Stimulated activated CD4-positive, alpha-beta T cell treated with anti-CD3 and anti-CD28 coated beads, Interleukin-2, amount 100 ng/mL, for 24 hours (primary cell): ENCODE results near the gene THADA.
"Not testable (repeated sequence)": the region's sequence is repeated elsewhere in the genome, so short reads cannot be mapped to it uniquely, and the experiment has no call there.

Experiments used
- DNase-seq, 2 donors: peaks; one replicate each; pipeline ENCODE4 v3.0.0-alpha.2; 2020

The THADA gene, protein sequence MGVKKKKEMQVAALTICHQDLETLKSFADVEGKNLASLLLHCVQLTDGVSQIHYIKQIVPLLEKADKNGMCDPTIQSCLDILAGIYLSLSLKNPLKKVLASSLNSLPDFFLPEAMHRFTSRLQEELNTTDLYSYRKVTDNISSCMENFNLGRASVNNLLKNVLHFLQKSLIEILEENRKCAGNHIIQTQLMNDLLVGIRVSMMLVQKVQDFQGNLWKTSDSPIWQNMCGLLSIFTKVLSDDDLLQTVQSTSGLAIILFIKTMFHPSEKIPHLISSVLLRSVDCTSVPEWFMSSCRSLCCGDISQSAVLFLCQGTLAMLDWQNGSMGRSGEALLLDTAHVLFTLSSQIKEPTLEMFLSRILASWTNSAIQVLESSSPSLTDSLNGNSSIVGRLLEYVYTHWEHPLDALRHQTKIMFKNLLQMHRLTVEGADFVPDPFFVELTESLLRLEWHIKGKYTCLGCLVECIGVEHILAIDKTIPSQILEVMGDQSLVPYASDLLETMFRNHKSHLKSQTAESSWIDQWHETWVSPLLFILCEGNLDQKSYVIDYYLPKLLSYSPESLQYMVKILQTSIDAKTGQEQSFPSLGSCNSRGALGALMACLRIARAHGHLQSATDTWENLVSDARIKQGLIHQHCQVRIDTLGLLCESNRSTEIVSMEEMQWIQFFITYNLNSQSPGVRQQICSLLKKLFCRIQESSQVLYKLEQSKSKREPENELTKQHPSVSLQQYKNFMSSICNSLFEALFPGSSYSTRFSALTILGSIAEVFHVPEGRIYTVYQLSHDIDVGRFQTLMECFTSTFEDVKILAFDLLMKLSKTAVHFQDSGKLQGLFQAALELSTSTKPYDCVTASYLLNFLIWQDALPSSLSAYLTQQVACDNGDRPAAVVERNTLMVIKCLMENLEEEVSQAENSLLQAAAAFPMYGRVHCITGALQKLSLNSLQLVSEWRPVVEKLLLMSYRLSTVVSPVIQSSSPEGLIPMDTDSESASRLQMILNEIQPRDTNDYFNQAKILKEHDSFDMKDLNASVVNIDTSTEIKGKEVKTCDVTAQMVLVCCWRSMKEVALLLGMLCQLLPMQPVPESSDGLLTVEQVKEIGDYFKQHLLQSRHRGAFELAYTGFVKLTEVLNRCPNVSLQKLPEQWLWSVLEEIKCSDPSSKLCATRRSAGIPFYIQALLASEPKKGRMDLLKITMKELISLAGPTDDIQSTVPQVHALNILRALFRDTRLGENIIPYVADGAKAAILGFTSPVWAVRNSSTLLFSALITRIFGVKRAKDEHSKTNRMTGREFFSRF (N-terminal part only)

DNA sequence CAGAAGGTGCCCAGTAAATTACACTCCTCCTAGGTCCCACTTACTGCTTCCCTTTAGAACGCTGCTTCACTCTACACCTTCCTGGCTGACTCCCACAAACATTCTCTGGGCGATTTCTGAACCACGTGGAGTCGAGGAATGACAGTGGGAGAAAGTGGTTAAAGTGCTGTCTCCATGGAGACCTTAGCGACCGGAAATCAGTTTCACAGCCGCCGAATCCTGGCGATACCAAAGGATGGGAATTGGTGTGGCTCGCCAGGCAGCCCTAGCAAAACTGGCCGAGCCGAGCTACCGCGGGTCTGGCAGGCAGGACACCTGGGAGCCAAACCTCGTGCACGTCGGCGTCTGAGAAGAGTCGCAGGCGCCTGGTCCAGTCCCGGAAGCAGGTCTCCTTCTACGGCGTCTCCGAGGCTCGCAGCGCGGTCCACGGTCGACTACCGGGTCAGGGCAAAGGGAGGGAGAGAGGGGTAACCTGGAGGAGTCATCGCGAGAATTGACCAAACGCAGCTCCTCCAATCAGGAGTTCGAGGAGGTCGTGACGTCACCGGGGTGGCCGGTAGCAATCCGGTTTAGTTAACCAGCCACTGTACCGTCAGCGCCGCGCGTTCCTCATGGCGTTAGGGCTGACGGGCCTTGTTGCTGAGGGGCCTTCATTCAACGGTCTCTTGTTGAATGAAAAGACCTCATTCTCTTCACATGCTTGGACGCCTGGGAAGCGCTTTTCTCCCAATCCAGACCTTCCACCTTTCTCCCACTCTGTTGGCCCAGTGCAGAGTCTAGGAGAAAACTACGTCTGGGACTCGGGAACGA is at the start of gene THADA:
Gene THADA (minus strand): TSS at position 436 of the 810 bp plus-strand sequence. CDS start 3,646 bp downstream, outside the sequence.
- peak; percentile 98 to 99 for DNase-seq

DNA sequence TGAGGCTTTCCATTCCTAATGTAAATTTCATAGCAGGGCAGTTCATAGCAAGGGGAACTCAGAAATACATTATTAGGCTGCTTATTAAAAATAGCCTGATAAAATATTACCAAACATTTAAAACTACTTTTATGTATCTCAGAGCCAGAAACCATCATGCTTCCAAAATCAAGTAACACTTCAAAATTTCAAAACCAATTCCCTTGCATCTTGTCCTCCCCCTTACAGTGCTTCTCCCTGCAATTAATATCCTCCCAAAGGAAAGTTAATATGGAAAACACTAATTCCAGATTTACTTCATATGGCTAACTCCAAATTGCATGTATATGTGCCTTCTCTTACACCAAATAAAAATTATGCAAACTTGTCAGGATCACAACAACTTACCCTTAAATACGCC is 47.8 kb upstream of the THADA start:
- DNase-seq, result no peak

DNA sequence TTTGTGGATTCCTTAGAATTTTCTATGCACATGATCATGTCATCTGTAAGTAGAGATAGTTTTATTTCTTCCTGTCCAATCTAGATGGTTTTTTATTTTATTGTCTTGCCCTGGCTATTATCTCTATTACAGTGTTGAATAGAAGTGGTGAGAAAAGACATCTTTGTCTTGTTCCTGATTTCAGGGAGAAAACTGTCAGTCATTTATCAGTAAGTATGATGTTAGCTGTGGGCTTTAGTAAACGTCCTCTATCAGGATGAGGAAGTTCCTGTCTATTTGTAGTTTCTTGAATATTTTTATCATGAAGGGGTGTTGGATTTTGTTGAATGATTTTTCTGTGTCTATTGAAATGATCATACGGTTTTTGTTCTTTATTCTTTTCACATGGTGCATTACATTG is 46.5 kb upstream of the THADA start:
- DNase-seq, result no peak

DNA sequence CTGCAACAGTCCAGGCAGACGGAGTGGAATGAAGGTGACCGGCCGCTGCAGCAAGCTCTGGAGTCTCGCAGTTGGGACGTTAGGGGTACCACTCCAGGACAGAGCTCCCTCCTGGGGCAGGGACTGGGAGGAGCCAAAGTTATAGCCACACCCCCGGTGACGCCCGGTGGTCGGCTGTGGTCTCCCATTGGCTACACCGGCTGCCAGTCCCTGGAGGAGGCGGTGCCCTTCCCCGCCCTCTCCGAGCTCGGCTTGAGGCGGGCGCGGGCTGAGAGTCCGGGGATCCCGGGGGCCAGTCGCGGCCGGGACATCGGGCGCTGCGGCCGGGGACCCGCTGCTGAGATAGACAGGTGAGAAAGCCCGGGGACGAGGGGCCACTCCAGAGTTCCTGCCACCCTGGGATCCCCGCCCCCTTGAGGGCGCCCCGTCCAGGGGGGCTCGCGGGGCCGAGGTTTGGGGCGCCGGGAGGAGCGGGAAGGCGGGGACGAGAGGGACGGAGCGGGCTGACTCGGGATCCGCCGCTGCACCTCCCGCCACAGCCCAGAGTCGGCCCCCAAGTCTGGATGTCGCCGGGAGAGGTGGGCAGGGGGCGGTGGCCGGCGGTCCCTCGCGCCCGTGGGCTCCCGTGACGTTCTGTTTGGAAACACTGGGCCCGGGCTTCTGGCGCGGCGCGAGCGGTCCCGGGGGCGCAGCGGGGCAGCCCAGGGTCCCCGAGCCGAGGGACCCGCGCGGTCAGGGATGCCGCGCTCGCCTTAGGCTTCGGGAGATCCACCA is 41.4 kb upstream of the THADA start, which contains the start of gene PLEKHH2:
Gene PLEKHH2 (plus strand): TSS at position 231 of the 774 bp plus-strand sequence. CDS start 7,414 bp downstream, outside the sequence.
- DNase-seq, result peak; percentile 90 to 95

DNA sequence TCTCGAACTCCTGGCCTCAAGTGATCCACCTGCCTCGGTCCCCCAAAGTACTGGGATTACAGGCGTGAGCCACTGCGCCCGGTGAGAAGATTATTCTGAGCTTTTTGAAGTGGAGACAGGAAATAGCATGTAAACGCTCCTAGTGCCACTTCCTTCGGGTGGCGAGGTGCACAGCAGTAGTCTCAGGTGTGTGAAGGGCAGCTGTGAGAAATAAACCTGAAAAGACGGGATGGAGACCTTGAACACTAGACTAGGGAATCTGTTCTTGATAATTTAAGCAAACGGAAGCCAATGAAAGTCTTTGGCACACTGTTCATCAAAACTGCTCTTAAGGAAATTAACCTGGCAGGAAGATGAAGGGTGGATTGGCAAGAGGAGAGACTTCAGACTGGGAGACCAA is 40.8 kb upstream of the THADA start:
- DNase-seq, result peak in 1 of 2 donors; percentile 14

DNA sequence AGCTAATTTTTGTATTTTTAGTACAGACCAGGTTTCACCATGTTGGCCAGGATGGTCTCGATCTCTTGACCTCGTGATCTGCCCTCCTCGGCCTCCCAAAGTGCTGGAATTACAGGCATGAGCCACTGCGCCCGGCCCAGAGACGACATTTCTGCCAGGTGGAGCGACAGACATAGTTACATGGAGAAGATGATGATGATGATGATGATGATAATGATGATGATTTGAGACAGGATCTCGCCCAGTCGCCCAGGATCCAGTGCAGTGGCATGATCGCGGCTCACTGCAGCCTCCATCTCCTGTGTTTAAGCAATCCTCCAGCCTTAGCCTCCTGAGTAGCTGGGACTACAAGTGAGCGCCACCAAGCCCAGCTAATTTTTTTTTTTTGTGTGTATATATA is 40.3 kb upstream of the THADA start:
- DNase-seq, result not testable (repeated sequence)

DNA sequence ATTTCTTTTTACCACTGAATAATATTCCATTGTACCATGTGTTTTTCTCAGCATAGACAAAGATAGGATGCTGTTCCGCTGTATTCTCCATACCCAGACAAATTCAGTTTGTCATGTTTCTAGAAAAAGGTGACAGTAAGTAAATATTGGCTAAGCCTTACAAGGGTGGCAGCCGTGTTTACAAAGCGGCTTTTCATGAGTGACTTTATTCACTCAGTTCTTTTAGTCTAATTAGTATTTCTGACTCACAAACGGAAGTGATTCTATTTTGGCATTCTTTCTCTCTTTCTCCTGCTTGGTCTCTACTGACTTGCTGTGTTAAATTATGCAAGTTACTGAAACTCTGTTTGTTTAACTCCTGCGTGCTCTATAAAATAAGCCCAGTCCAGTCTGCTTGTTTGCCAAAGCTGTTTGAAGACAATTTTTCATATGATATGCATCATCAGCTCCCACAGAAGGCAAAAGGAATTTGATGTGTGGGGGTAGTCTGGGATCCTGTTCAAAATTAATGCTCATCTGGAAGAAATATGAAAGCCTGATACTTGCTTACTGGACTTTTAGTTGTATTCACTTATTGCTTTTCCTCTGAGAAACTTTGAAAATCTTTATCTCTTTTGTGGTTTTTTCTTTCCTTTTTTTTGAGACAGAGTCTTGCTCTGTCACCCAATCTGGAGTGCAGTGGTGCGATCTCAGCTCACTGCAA is 38.9 kb upstream of the THADA start:
- no peak for DNase-seq

DNA sequence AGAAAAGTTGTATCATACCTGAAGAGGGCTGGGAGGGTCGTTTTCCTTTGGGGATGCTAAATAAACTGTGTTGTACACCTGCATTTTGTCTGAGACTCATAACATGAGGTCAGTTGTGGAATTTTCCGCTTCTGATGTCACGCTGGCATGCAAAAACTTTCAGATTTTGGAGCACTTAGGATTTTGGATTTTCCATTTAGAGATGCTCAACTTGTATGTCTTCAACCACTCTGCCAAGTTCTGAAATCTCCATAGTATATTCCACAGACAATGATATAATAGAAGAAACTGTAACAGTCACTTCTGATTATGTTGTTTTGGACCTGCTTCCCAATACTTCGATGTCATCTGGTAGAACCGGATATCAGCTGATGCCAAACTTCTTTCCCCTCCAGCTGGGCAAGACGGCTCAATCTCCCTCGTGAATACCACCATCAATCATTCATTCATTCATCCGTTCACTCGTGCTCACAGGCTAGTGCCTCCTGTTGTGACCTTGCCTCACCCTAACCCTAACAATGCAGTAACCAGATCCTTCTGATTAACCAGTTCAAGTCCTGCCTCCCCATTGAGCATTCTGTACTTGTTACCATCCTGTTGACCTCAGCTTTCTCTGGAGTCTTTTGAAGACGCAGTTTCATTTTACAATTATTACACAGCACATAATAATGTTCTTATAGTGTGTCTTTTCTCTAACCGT is 35.9 kb upstream of the THADA start:
- DNase-seq, result no peak

DNA sequence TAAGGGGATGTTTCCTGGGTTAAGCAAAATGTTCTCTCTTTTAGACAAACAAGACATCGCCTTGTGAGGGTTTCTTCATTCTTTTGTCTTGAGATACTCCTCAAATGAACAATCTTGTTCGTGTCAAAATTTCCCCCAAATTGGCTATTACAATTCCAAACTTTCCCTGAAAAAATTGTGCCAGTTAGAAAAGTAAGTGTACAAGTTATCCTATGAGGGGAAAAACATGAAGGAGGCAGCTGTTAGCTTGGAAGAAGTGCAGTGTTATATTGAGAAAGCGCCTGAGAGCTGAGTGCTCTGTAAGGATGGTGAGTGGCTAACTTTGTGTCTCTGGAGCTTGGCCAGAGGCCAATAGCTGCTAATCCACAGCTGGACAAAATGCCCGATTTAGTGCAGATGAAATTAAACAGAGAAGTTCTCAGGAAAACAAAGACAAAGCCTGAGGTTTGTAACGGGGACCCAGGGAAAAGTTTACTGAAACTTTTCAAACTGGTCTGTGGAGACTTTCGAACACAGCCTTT is 27.2 kb upstream of the THADA start:
- DNase-seq, result no peak

DNA sequence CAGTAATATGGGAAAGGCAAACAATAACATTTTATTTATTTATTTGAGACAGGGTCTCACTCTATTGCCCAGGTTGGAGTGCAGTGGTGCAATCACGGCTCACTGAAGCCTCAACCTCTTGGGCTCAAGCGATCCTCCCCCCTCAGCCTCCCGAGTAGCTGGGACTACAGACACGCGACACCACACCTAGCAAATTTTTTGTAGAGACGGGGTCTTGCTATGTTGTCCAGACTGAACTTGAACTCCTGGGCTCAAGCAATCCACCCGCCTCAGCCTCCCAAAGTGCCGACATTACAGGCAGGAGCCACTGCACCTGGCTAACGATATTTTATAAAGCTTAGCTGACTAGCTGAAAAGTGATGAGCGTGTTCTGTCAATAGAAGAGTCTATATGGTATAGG is 23.7 kb upstream of the THADA start:
- no peak for DNase-seq

DNA sequence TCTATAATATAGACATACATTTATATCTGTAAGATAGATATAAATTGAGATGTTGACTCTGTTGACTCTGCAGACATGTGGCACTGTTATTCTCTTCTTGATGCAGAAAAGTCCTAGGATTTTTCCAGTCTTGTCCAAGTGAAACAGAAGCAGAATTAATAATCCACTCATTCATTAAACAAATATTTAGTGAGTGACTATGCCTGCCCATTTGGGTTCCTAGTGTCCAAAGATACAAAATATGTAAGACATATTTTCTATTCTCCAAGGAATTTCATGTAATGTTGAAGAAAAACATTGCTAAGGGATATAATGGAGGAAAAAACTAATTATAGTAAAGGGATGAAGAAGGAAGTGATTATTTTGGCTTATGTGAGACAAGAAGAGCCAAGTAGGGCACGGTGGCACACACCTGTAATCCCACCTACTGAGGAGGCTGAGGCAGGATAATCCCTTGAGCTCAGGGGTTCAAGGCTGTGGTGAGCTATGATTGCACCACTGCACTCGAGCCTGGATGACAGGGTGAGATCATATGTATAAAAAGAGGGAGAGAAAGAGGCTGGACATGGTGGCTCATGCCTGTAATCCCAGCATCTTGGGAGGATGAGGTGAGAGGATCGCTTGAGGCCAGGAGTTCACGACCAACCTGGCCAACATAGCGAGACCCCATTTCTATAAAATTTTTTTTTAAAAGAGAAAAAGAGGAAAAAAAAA is 21.3 kb upstream of the THADA start:
- no peak for DNase-seq

DNA sequence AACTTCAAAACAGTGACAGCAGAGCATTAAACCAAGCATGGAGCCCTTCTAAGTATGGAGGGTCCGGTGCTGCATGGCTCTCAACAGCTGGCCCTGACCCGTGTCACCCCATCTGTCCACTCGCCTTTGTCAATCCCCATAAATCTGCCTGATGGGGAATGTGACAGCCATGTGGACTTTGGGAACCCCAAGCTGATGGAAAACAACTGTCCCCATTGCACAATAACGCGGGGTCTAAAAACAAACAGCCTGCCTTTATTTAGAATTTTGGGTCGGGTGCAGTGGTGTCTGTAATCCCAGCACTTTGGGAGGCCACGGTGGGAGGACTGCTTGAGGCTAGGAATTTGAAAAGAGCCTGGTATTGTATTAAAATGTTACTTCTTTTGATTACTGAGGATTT is 17.1 kb upstream of the THADA start:
- DNase-seq, result no peak

DNA sequence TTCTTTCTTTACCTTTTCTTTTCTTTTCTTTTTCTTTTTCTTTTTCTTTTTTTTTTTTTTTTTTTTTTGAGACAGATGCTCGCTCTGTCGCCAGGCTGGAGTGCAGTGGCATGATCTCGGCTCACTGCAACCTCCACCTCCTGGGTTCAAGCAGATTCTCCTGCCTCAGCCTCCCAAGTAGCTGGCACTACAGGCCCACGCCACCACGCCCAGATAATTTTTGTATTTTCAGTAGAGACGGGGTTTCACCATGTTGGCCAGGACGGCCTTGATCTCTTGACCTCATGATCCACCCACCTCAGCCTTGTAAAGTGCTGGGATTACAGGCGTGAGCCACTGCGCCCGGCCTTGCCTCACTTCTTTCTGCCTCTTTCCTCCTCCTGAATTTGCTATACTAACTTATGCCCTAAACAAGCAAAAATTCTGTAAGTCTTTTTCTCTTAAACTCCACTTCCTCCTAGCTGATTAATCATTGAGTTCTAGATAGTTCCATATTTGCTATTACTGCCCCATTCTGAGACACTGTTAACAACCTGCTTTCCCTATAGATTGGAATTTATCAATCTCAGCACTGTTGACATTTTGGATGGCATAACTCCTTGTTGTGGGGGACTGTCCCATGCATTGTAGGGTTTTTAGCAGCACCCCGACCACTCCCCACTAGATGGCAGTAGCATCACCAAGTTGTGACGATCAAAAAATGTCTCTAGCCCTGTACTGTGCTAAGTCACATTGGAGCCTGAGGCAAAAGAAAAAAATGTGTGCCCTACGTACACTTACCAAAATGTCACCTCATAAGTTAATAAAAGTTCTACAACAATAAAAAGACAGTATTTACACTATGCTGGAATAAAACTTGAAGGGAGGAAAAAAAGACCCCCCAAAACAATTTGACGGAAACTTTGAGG is 16.4 kb upstream of the THADA start:
- DNase-seq, result peak; percentile 78 to 80

DNA sequence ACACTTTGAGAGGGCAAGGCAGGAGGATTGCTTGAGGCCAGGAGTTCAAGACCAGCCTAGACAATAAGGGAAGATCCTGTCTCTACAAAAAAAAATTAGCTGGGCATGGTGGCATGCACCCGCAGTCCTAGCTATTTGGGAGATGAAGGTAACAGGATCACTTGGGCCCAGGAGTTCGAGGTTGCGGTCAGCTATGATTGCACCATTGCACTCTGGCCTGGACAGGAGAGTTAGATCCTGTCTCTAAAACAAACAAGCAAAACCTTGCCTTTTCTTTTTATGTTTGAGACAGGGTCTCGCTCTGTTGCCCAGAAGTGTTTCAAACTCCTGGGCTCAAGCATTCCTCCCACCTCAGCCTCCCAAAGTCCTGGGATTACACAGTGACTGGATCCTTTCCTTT is 14.5 kb upstream of the THADA start:
- no peak for DNase-seq

DNA sequence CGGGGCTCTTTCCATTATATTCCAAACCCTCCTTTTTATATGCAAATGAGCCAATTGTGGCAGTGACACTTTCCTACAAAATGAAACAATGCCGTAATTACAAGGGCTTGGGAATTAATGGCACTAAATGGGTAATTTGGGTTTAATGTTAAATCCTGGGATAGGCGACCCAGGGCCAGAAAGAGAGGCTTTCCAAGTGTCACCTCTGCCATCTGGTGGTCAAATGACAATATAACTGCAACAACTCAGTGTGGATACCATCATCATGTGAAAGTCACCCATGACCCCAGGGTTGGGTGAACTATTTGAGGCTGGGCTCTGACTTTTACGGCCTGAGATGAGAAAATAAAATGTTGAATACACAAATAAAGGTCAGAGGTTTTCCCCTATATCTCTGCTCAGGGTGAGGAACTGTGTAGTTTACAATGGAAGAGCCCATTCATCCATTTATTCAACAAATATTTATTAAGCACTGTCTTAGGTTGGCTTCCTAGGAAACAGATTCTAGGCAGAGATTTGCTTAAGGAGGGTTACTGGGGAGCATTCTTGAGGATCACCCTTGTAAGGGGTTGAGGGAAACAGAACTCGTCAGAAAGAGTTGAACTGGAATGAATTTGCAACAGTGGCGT is 13.6 kb upstream of the THADA start:
- peak; percentile 10 to 28 for DNase-seq

DNA sequence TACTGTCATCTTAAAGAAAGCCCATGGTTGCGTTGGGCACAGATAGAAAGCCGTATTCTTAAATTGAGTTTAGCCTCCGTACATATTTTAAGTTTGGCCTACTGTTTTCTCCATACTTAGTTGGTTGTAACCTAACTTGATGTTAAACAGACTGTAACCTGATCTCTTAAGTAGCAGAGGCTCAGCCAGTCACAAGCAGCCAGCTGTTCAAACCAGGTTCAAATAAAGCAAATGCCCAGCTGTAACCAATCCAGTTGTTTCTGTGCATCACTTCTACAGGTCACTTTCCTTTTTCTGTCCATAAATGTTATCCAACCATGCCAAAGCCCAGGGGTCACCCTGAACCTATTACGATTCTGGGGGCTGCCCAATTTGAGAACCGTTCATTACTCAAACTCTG is 10.0 kb upstream of the THADA start:
- DNase-seq, result no peak

DNA sequence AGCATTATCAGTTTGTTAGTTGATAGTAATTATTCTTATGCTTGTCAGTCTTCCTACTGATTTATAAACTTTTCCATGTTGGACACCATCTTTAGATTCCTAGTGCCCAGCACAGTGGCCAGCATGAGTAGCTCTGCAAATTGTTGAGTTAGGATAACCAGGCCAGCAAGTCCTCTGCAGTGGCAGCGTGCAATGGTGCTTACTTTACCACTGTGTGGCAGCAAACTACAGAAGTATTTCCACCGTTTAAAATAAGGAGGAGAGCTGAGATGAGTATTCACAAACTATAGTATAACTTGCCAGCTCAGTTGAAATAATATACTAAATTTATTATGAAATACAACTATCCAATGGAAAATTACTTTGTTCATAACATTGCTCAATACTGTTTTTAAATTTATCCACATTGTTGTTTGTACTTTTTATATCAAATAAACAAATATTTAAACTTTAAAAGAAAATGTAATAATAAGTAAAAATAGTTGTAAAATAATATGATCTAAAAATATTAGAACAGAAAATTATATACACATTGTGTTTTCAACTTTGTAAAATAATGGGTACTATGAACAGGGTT is 9.3 kb upstream of the THADA start:
- peak in 1 of 2 donors; percentile 34 for DNase-seq
